Measurements from ENCODE around the gene CAPG. TPM values are rescaled to one million over a fixed set of nuclear protein-coding genes. Genes with fewer than 3 reads are reported as not detected.

CAPG gene
- total and polyA plus RNA-seq, 2 of the 4 experiments (the other 2 are of a cell fraction): 79.9 to 98.3 TPM

GRCh38 chr2:85418132-85419008, 8.2 kb upstream of the CAPG start, which contains the start of gene SH2D6:
Gene SH2D6 (plus strand): TSS chr2:85418714. CDS start chr2:85429466, 10,752 bp downstream.
- Histone ChIP-seq H3K4me2 (ENCODE audit: low read depth, low read length) (peak within 1 kb of the TSS; percentile 96), H3K9me1 (ENCODE audit: insufficient read depth, low read length) (peaks cover 14% of the 10 kb centered on the region), H3K4me3 (ENCODE audit: insufficient read depth, low read depth, low read length) (peak within 1 kb of the TSS; percentile 54), H3K9ac (ENCODE audit: low read depth, low read length) (peak within 1 kb of the TSS; percentile 82), H3K79me1 (ENCODE audit: low read depth in 1 of 2, low read length in 2 of 2) (peaks cover 0 to 43% of the 10 kb centered on the region in 2 experiments; a peak in 2 of 4 replicates), H2BK120ac (ENCODE audit: low read depth, low read length) (peak within 1 kb of the TSS; percentile 99), H3K27me3 (ENCODE audit: control insufficient read depth, insufficient read depth, low read length) (no peaks in the 10 kb centered on the region), H2BK5ac (ENCODE audit: low read depth, low read length, poor library complexity, severe bottlenecking) (peak within 1 kb of the TSS; percentile 91), H4K5ac (ENCODE audit: low read depth, low read length) (peak within 1 kb of the TSS; percentile 95), H3K36me3 (ENCODE audit: control insufficient read depth, insufficient read depth, low read length) (no peaks in the 10 kb centered on the region), H2AFZ (replicated peaks; ENCODE audit: low read length, poor library complexity) (peak within 1 kb of the TSS; percentile 96), H2BK15ac (ENCODE audit: low read depth, low read length) (peak within 1 kb of the TSS; percentile 98; the same call in 2 of the 3 replicates), H3K14ac (replicated peaks; ENCODE audit: low read depth, low read length) (peak within 1 kb of the TSS; percentile 100), H3K23ac (ENCODE audit: low read depth, low read length) (peak within 1 kb of the TSS; percentile 98), H3K4ac (ENCODE audit: low read depth, low read length) (peak within 1 kb of the TSS; percentile 99), H3K56ac (ENCODE audit: extremely low read depth, insufficient read depth, low read length) (peak within 1 kb of the TSS; percentile 76), H2AK9ac (replicated peaks; ENCODE audit: low read depth, low read length, poor library complexity) (peak within 1 kb of the TSS; percentile 89), H3K27ac (ENCODE audit: insufficient read depth, low read length) (peak within 1 kb of the TSS; percentile 93), H3K9me3 (ENCODE audit: control insufficient read depth, insufficient read depth, low read length) (no peaks in the 10 kb centered on the region), H4K91ac (ENCODE audit: insufficient read depth, low read depth, low read length) (peak within 1 kb of the TSS; percentile 99), H2BK20ac (ENCODE audit: low read depth, low read length) (peak within 1 kb of the TSS; percentile 83), H3K18ac (ENCODE audit: low read depth, low read length) (peak within 1 kb of the TSS; percentile 91), H4K20me1 (ENCODE audit: insufficient read depth, low read length) (no peaks in the 10 kb centered on the region), H3K4me1 (ENCODE audit: control insufficient read depth, insufficient read depth, low read length) (peaks cover 25% of the 10 kb centered on the region), H2AK5ac (ENCODE audit: low read depth, low read length) (peak within 1 kb of the TSS; percentile 97), H4K8ac (ENCODE audit: low read depth in 2 of 2, low read length in 2 of 2) (peak within 1 kb of the TSS; percentile 94 to 100)
- intact Hi-C loops (cut with micrococcal nuclease) (no loop called here), in situ Hi-C loops (cut with MboI; ENCODE audit: low sequenced_read_pairs) (no loop called here), dilution Hi-C loops (cut with HindIII; ENCODE audit: low sequenced_read_pairs, unreplicated experiment) (no loop called here)
- peak; percentile 46; the same call in 1 of the 2 replicates for TF ChIP-seq POLR2A (IDR thresholded peaks at IDR 0.05; ENCODE audit: low read depth, low read length)
- TF ChIP-seq ELK1 (IDR thresholded peaks at IDR 0.05; ENCODE audit: borderline replicate concordance, low read depth, low read length): no peak
- TF ChIP-seq MAZ (IDR thresholded peaks at IDR 0.05; ENCODE audit: borderline replicate concordance, low read depth, low read length): peak; percentile 83
- no peak for TF ChIP-seq NFE2L2 (IDR thresholded peaks at IDR 0.05; ENCODE audit: low read depth, low read length)
- peak; percentile 82 for TF ChIP-seq CEBPB (IDR thresholded peaks at IDR 0.05; ENCODE audit: low read depth, low read length)
- TF ChIP-seq RFX5 (IDR thresholded peaks at IDR 0.05; ENCODE audit: low read depth, low read length): no peak
- TF ChIP-seq RCOR1 (IDR thresholded peaks at IDR 0.05; ENCODE audit: insufficient replicate concordance, low read length): no peak
- ATAC-seq (ENCODE audit: low read depth) (peak; percentile 76), DNase-seq (peak; percentile 68)
- BruUV-seq (replicated peaks): no TSS peak
- ChIA-PET POLR2A (ENCODE audit: unreplicated experiment) (interaction anchor here (1.1 to 3.0 kb wide), 5 partner anchors 121 to 182 kb away, joined by 3 to 16 read pairs (median 5); partner anchors contain the start of gene MAT2A), CTCF (interaction anchor here (3.6 kb wide), 1 partner anchor 133 kb away, joined by 46 read pairs; no protein-coding TSS in a partner anchor)
- WGBS, 2 experiments (ENCODE audit: extremely low coverage in 2 of 2, insufficient read length in 1 of 2): 47% methylated on average over 21 of the region's 57 CpGs; no CpG with 5 or more reads in 1 of the 2 experiments

Measured in IMR-90 (cell line).